Measurements from ENCODE around the gene GRM8. TPM values are rescaled to one million over a fixed set of nuclear protein-coding genes. Genes with fewer than 3 reads are reported as not detected.
"Not testable (repeated sequence)": the region's sequence is repeated elsewhere in the genome, so short reads cannot be mapped to it uniquely, and the experiment has no call there.

Gene GRM8
- total RNA-seq, 2 experiments from 2014 or later: not detected

DNA sequence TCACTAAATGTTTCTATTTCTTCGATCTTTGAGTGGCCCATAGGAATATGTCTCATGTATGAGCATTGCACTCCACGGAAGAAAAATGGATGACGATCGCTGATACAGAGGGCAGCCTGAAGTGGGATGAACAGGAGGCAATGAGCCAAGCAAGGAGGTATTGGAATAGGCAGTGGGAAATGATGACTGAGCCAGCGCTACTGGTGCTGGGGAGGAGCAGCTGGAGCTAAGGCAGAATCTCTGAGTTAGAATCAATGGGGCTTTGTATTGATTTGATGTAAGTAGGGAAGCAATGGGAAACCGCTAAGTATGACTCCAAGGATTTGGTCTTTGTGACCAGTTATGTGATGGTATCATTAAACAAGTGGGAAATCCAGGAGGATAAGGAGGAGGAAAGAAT is 345.1 kb downstream of the GRM8 start:
- H2AFZ ChIP-seq (ENCODE audit: low read length); POLR2A ChIA-PET; intact Hi-C loops (cut with micrococcal nuclease; ENCODE audit: unreplicated experiment): not testable (repeated sequence)

GRCh38 chr7:126905255-126905654 is 347.5 kb downstream of the GRM8 start:
- H3K79me2 ChIP-seq (ENCODE audit: insufficient read depth, low read depth, low read length); BruUV-seq (replicated peaks); H2AFZ ChIP-seq (ENCODE audit: low read length); POLR2A ChIA-PET; H3K27ac ChIP-seq (ENCODE audit: low read depth, low read length, poor library complexity, severe bottlenecking); H3K36me3 ChIP-seq (ENCODE audit: insufficient read depth, low read length); intact Hi-C loops (cut with micrococcal nuclease; ENCODE audit: unreplicated experiment); H3K4me1 ChIP-seq (ENCODE audit: insufficient read depth, low read length, poor library complexity, severe bottlenecking); H3K4me2 ChIP-seq (ENCODE audit: low read length); CTCF ChIA-PET (ENCODE audit: unreplicated experiment); H3K4me3 ChIP-seq (ENCODE audit: low read depth, low read length, poor library complexity, severe bottlenecking); DNase-seq (ENCODE audit: low spot score); H3K9me2 ChIP-seq (ENCODE audit: insufficient read depth, low read length); H3K9me3 ChIP-seq (ENCODE audit: low read length); H4K20me1 ChIP-seq (ENCODE audit: insufficient read depth, low read length): not testable (repeated sequence)

More for the DNA sequence above, 345.1 kb downstream of the GRM8 start:
- H3K79me2 ChIP-seq (ENCODE audit: insufficient read depth, low read depth, low read length); H3K27ac ChIP-seq (ENCODE audit: low read depth, low read length, poor library complexity, severe bottlenecking); H3K4me2 ChIP-seq (ENCODE audit: low read length); CTCF ChIA-PET (ENCODE audit: unreplicated experiment); H3K9me2 ChIP-seq (ENCODE audit: insufficient read depth, low read length); DNase-seq (ENCODE audit: low spot score); BruUV-seq (replicated peaks); H3K9me3 ChIP-seq (ENCODE audit: low read length); H3K4me1 ChIP-seq (ENCODE audit: insufficient read depth, low read length, poor library complexity, severe bottlenecking); H4K20me1 ChIP-seq (ENCODE audit: insufficient read depth, low read length); H3K4me3 ChIP-seq (ENCODE audit: low read depth, low read length, poor library complexity, severe bottlenecking); H3K36me3 ChIP-seq (ENCODE audit: insufficient read depth, low read length): not testable (repeated sequence)

GRCh38 chr7:126901041-126901765 is 351.5 kb downstream of the GRM8 start:
- intact Hi-C loops (cut with micrococcal nuclease; ENCODE audit: unreplicated experiment): loop anchor here (5.0 kb wide), 1 partner anchor 99 kb away; no protein-coding TSS in a partner anchor
- H3K9me2 ChIP-seq (ENCODE audit: insufficient read depth, low read length); H3K36me3 ChIP-seq (ENCODE audit: insufficient read depth, low read length); DNase-seq (ENCODE audit: low spot score); H3K4me2 ChIP-seq (ENCODE audit: low read length); POLR2A ChIA-PET; H4K20me1 ChIP-seq (ENCODE audit: insufficient read depth, low read length); H2AFZ ChIP-seq (ENCODE audit: low read length); H3K79me2 ChIP-seq (ENCODE audit: insufficient read depth, low read depth, low read length); BruUV-seq (replicated peaks); H3K27ac ChIP-seq (ENCODE audit: low read depth, low read length, poor library complexity, severe bottlenecking); CTCF ChIA-PET (ENCODE audit: unreplicated experiment); H3K9me3 ChIP-seq (ENCODE audit: low read length); H3K4me1 ChIP-seq (ENCODE audit: insufficient read depth, low read length, poor library complexity, severe bottlenecking); H3K4me3 ChIP-seq (ENCODE audit: low read depth, low read length, poor library complexity, severe bottlenecking): not testable (repeated sequence)

DNA sequence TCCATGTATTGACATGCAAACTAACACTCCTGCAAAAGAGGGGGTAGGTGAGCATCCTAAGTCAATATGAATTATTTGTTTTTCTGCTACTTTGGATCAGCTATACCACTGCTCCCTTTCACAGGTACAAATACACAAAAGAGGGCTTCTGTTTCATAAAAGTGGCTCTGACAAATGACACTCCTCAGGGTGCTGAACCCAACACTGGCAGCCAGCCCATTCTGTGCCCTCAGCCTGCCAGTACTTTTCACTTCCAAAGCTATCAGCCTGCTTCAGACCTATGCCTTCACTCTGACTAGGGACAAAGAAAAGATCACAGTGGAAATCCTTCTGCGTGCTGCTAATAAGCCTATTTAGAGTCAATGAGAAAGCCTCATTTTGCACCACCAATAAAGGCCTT is 364.8 kb downstream of the GRM8 start:
- H2AFZ ChIP-seq (ENCODE audit: low read length); H3K4me2 ChIP-seq (ENCODE audit: low read length); BruUV-seq (replicated peaks); H3K79me2 ChIP-seq (ENCODE audit: insufficient read depth, low read depth, low read length); H3K4me1 ChIP-seq (ENCODE audit: insufficient read depth, low read length, poor library complexity, severe bottlenecking); H3K9me2 ChIP-seq (ENCODE audit: insufficient read depth, low read length); DNase-seq (ENCODE audit: low spot score); H4K20me1 ChIP-seq (ENCODE audit: insufficient read depth, low read length); POLR2A ChIA-PET; intact Hi-C loops (cut with micrococcal nuclease; ENCODE audit: unreplicated experiment); H3K27ac ChIP-seq (ENCODE audit: low read depth, low read length, poor library complexity, severe bottlenecking); H3K9me3 ChIP-seq (ENCODE audit: low read length); H3K36me3 ChIP-seq (ENCODE audit: insufficient read depth, low read length); CTCF ChIA-PET (ENCODE audit: unreplicated experiment); H3K4me3 ChIP-seq (ENCODE audit: low read depth, low read length, poor library complexity, severe bottlenecking): not testable (repeated sequence)

GRCh38 chr7:126887560-126887959 is 365.2 kb downstream of the GRM8 start:
- H3K9me3 ChIP-seq (ENCODE audit: low read length); H3K4me3 ChIP-seq (ENCODE audit: low read depth, low read length, poor library complexity, severe bottlenecking); intact Hi-C loops (cut with micrococcal nuclease; ENCODE audit: unreplicated experiment); H3K4me2 ChIP-seq (ENCODE audit: low read length); H3K36me3 ChIP-seq (ENCODE audit: insufficient read depth, low read length); H3K79me2 ChIP-seq (ENCODE audit: insufficient read depth, low read depth, low read length); H3K4me1 ChIP-seq (ENCODE audit: insufficient read depth, low read length, poor library complexity, severe bottlenecking); H4K20me1 ChIP-seq (ENCODE audit: insufficient read depth, low read length); BruUV-seq (replicated peaks); POLR2A ChIA-PET; CTCF ChIA-PET (ENCODE audit: unreplicated experiment); DNase-seq (ENCODE audit: low spot score); H3K27ac ChIP-seq (ENCODE audit: low read depth, low read length, poor library complexity, severe bottlenecking); H3K9me2 ChIP-seq (ENCODE audit: insufficient read depth, low read length); H2AFZ ChIP-seq (ENCODE audit: low read length): not testable (repeated sequence)

DNA sequence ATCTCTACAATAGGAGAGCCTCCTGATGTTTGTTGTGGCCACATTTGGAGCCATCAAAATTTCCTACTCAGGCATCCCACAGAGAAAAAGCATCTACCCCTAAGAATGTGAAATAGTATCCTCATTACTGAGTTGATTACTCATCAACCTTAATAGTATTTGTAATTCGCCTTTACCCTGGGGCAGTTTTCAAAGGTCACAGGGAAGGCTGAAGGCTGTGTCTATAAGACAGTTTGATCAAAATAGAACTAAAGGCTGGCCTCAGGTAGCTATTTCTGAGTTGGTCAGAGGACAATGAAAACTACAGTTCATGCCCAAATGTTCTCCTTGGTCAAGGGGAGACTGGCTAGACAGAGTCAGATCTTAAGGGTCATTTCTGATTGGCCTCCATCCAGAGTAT is 370.0 kb downstream of the GRM8 start:
- H3K4me1 ChIP-seq (ENCODE audit: insufficient read depth, low read length, poor library complexity, severe bottlenecking); H3K4me3 ChIP-seq (ENCODE audit: low read depth, low read length, poor library complexity, severe bottlenecking); CTCF ChIA-PET (ENCODE audit: unreplicated experiment); H4K20me1 ChIP-seq (ENCODE audit: insufficient read depth, low read length); H3K27ac ChIP-seq (ENCODE audit: low read depth, low read length, poor library complexity, severe bottlenecking); H3K9me3 ChIP-seq (ENCODE audit: low read length); DNase-seq (ENCODE audit: low spot score); H3K4me2 ChIP-seq (ENCODE audit: low read length); BruUV-seq (replicated peaks); POLR2A ChIA-PET; intact Hi-C loops (cut with micrococcal nuclease; ENCODE audit: unreplicated experiment); H3K9me2 ChIP-seq (ENCODE audit: insufficient read depth, low read length); H3K79me2 ChIP-seq (ENCODE audit: insufficient read depth, low read depth, low read length); H2AFZ ChIP-seq (ENCODE audit: low read length); H3K36me3 ChIP-seq (ENCODE audit: insufficient read depth, low read length): not testable (repeated sequence)

GRCh38 chr7:126881908-126882307 is 370.8 kb downstream of the GRM8 start:
- H4K20me1 ChIP-seq (ENCODE audit: insufficient read depth, low read length); POLR2A ChIA-PET; H2AFZ ChIP-seq (ENCODE audit: low read length); H3K9me3 ChIP-seq (ENCODE audit: low read length); CTCF ChIA-PET (ENCODE audit: unreplicated experiment); H3K4me1 ChIP-seq (ENCODE audit: insufficient read depth, low read length, poor library complexity, severe bottlenecking); H3K4me3 ChIP-seq (ENCODE audit: low read depth, low read length, poor library complexity, severe bottlenecking); H3K36me3 ChIP-seq (ENCODE audit: insufficient read depth, low read length); H3K9me2 ChIP-seq (ENCODE audit: insufficient read depth, low read length); BruUV-seq (replicated peaks); H3K4me2 ChIP-seq (ENCODE audit: low read length); H3K79me2 ChIP-seq (ENCODE audit: insufficient read depth, low read depth, low read length); DNase-seq (ENCODE audit: low spot score); intact Hi-C loops (cut with micrococcal nuclease; ENCODE audit: unreplicated experiment); H3K27ac ChIP-seq (ENCODE audit: low read depth, low read length, poor library complexity, severe bottlenecking): not testable (repeated sequence)
